Activated B cell treated with CpG ODN at 0.5 μM for 24 hours (primary cell): Measurements from ENCODE around the gene STRA6. TPM values are rescaled to one million over a fixed set of nuclear protein-coding genes. Genes with fewer than 3 reads are reported as not detected.

Experiments used
- ATAC-seq: fragments of 200-7000 bp; cut with Tn5 transposase; one replicate; pipeline ENCODE4 v1.10.0; 2021; ENCODE audit warnings: low read depth, mild to moderate bottlenecking, moderate library complexity
- CTCF ChIA-PET: fragments of 350-600 bp; sonication (Branson Sonifier 250); formaldehyde crosslinking; loops from one replicate; lab custom pipeline; 2021; ENCODE audit warnings: antibody characterized with exemption; lab: Charles Lee
- POLR2A ChIA-PET: fragments of 350-600 bp; sonication (Branson Sonifier 250); formaldehyde crosslinking; loops from one replicate; lab custom pipeline; 2021; ENCODE audit warnings: antibody characterized with exemption; lab: Charles Lee
- DNase-seq: peaks from one replicate; pipeline ENCODE4 v3.0.0; 2022
- H3K27ac Mint-ChIP-seq: one replicate; pipeline ENCODE4 v1.8.0; 2020; ENCODE audit warnings: mixed read lengths
- H3K27me3 Mint-ChIP-seq: one replicate; pipeline ENCODE4 v1.8.0; 2021; ENCODE audit warnings: mixed read lengths
- H3K36me3 Mint-ChIP-seq: one replicate; pipeline ENCODE4 v1.8.0; 2021; ENCODE audit warnings: low read depth, mixed read lengths
- H3K4me1 Mint-ChIP-seq: one replicate; pipeline ENCODE4 v1.8.0; 2021; ENCODE audit warnings: mixed read lengths
- H3K4me3 Mint-ChIP-seq: one replicate; pipeline ENCODE4 v1.8.0; 2020; ENCODE audit warnings: mild to moderate bottlenecking, mixed read lengths
- H3K9me3 Mint-ChIP-seq: one replicate; pipeline ENCODE4 v1.8.0; 2020; ENCODE audit warnings: mixed read lengths
- CTCF ChIP-seq: fragments of 200-600 bp; IDR thresholded peaks from one replicate; pipeline ENCODE4 v1.8.0; 2022; ENCODE audit warnings: antibody characterized with exemption, mild to moderate bottlenecking
- intact Hi-C: fragments of 100-400 bp; cut with micrococcal nuclease; formaldehyde crosslinking; loops from one replicate; pipeline ENCODE4 v1.15.1; 2024
- total RNA-seq: library from RNA; stranded (reverse); gene quantifications from 2 replicates; pipeline ENCODE4 v1.2.3, GENCODE V29; 2022

The STRA6 gene
- total RNA-seq, 1 donor from 2014 or later: not detected

DNA sequence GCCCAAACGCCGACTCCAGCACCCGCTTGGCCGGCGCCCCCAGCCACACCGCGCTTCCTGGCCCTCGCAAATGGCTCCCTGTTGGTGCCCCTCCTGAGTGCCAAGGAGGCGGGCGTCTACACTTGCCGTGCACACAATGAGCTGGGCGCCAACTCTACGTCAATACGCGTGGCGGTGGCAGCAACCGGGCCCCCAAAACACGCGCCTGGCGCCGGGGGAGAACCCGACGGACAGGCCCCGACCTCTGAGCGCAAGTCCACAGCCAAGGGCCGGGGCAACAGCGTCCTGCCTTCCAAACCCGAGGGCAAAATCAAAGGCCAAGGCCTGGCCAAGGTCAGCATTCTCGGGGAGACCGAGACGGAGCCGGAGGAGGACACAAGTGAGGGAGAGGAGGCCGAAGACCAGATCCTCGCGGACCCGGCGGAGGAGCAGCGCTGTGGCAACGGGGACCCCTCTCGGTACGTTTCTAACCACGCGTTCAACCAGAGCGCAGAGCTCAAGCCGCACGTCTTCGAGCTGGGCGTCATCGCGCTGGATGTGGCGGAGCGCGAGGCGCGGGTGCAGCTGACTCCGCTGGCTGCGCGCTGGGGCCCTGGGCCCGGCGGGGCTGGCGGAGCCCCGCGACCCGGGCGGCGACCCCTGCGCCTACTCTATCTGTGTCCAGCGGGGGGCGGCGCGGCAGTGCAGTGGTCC is 68.7 kb downstream of the STRA6 start:
- Mint-ChIP-seq H3K27ac (no peak overlapping the region), H3K27me3 (peaks cover 78% of the 10 kb centered on the region), H3K9me3 (no peaks in the 10 kb centered on the region), H3K4me1 (peaks cover 54% of the 10 kb centered on the region), H3K4me3 (no peak overlapping the region), H3K36me3 (no peaks in the 10 kb centered on the region)
- ATAC-seq (no peak), DNase-seq (no peak)
- ChIA-PET CTCF (interaction anchor here (1.0 to 1.4 kb wide), 2 partner anchors 12 to 161 kb away, joined by 3 to 5 read pairs; no protein-coding TSS in a partner anchor), POLR2A (no interaction called here)
- intact Hi-C loops: loop anchor here (2.0 kb wide), 1 partner anchor 161 kb away; no protein-coding TSS in a partner anchor
- no peak for TF ChIP-seq CTCF

- ChIA-PET CTCF (interaction anchor here (0.8 to 1.4 kb wide), 3 partner anchors 160 to 165 kb away, joined by 3 to 5 read pairs (median 3); no protein-coding TSS in a partner anchor), POLR2A (no interaction called here)
- Mint-ChIP-seq H3K4me1 (peaks cover 59% of the 10 kb centered on the region), H3K36me3 (no peaks in the 10 kb centered on the region), H3K27ac (no peak overlapping the region), H3K9me3 (no peaks in the 10 kb centered on the region), H3K27me3 (peaks cover 71% of the 10 kb centered on the region), H3K4me3 (no peak overlapping the region)
- intact Hi-C loops: no loop called here
- TF ChIP-seq CTCF: no peak
- ATAC-seq (no peak), DNase-seq (no peak)
Observed at GRCh38 chr15:74132681-74133651, 69.6 kb downstream of the STRA6 start.

GRCh38 chr15:74131628-74132413 is 70.8 kb downstream of the STRA6 start:
- intact Hi-C loops: no loop called here
- H3K4me1 Mint-ChIP-seq: peaks cover 63% of the 10 kb centered on the region
- no peaks in the 10 kb centered on the region for H3K9me3 Mint-ChIP-seq
- H3K27ac Mint-ChIP-seq: peak overlapping the region; percentile 59
- ATAC-seq (no peak), DNase-seq (no peak)
- H3K4me3 Mint-ChIP-seq: no peak overlapping the region
- POLR2A ChIA-PET: no interaction called here
- H3K36me3 Mint-ChIP-seq: no peaks in the 10 kb centered on the region
- CTCF ChIA-PET: interaction anchor here (0.9 kb wide), 1 partner anchor 163 kb away, joined by 3 read pairs; no protein-coding TSS in a partner anchor
- TF ChIP-seq CTCF: no peak
- H3K27me3 Mint-ChIP-seq: peaks cover 65% of the 10 kb centered on the region

- peak overlapping the region; percentile 7 for H3K27ac Mint-ChIP-seq
- ChIA-PET POLR2A (no interaction called here), CTCF (no interaction called here)
- no peaks in the 10 kb centered on the region for H3K9me3 Mint-ChIP-seq
- intact Hi-C loops: no loop called here
- DNase-seq (no peak), ATAC-seq (no peak)
- peaks cover 56% of the 10 kb centered on the region for H3K4me1 Mint-ChIP-seq
- no peak overlapping the region for H3K4me3 Mint-ChIP-seq
- peaks cover 61% of the 10 kb centered on the region for H3K27me3 Mint-ChIP-seq
- H3K36me3 Mint-ChIP-seq: no peaks in the 10 kb centered on the region
- no peak for TF ChIP-seq CTCF
Observed at GRCh38 chr15:74130849-74131627, 71.5 kb downstream of the STRA6 start.
